PC-9 (cell line): ENCODE data around the gene HSD17B14. TPM values are rescaled to one million over a fixed set of nuclear protein-coding genes. Genes with fewer than 3 reads are reported as not detected.
A peak's percentile ranks its signal among the peaks of the same experiment; 100 is the strongest.

Experiments
- BruUV-seq: library from RNA; stranded (reverse); fragments of 400-500 nt; replicated peaks from 2 replicates; lab custom pipeline; 2021; lab: Mats Ljungman, UMichigan
- CTCF ChIA-PET: fragments of 300-600 bp; sonication (Branson Sonifier 250); formaldehyde crosslinking; loops from one replicate; lab custom pipeline; 2022; ENCODE audit warnings: antibody characterized with exemption; lab: Charles Lee
- POLR2A ChIA-PET: fragments of 300-600 bp; sonication (Branson Sonifier 250); formaldehyde crosslinking; loops from one replicate; lab custom pipeline; 2022; ENCODE audit warnings: antibody characterized with exemption; ENCODE audit not compliant: unreplicated experiment; lab: Charles Lee
- DNase-seq, 2 experiments: peaks; one replicate each; pipeline versions ENCODE4 v3.0.0 to v3.0.0-alpha.2; 2015 to 2022; ENCODE audit warnings: mixed read lengths in 1 of 2
- H2AFZ ChIP-seq: fragments of 200-600 bp; sonication (generic); 2 replicates; pipeline ENCODE4 v1.8.1; 2017; ENCODE audit warnings: antibody characterized with exemption
- H3F3A ChIP-seq: fragments of 200-600 bp; sonication (generic); 2 replicates; pipeline ENCODE4 v1.8.1; 2017; ENCODE audit warnings: antibody characterized with exemption, mild to moderate bottlenecking, low read depth; ENCODE audit not compliant: insufficient read depth
- H3K27ac ChIP-seq: fragments of 200-600 bp; sonication (generic); 2 replicates; pipeline ENCODE4 v1.6.1; 2016; ENCODE audit warnings: mixed run types
- H3K27me3 ChIP-seq: fragments of 200-600 bp; sonication (generic); 2 replicates; pipeline ENCODE4 v1.6.1; 2016; ENCODE audit warnings: low read depth, mixed run types; ENCODE audit not compliant: insufficient read depth
- H3K36me3 ChIP-seq: fragments of 200-600 bp; sonication (generic); 2 replicates; pipeline ENCODE4 v1.6.1; 2016; ENCODE audit warnings: low read depth, mixed run types
- H3K4me1 ChIP-seq: fragments of 200-600 bp; sonication (generic); replicated peaks from 2 replicates; pipeline ENCODE4 v1.6.1; 2016; ENCODE audit warnings: mixed run types; ENCODE audit not compliant: insufficient read depth
- H3K4me2 ChIP-seq: fragments of 200-600 bp; sonication (generic); 2 replicates; pipeline ENCODE4 v1.6.1; 2017; ENCODE audit warnings: mixed run types
- H3K4me3 ChIP-seq: fragments of 200-600 bp; sonication (generic); 2 replicates; pipeline ENCODE4 v1.6.1; 2016; ENCODE audit warnings: mixed run types
- H3K79me2 ChIP-seq: fragments of 200-600 bp; sonication (generic); 2 replicates; pipeline ENCODE4 v1.6.1; 2017; ENCODE audit warnings: low read depth, mixed run types
- H3K9me2 ChIP-seq: fragments of 200-600 bp; sonication (generic); 2 replicates; pipeline ENCODE4 v1.8.1; 2017; ENCODE audit warnings: mild to moderate bottlenecking; ENCODE audit not compliant: insufficient read depth
- H3K9me3 ChIP-seq: fragments of 200-600 bp; sonication (generic); 2 replicates; pipeline ENCODE4 v1.8.1; 2016; ENCODE audit warnings: low read depth; ENCODE audit not compliant: insufficient read depth
- H4K20me1 ChIP-seq: fragments of 200-600 bp; sonication (generic); 2 replicates; pipeline ENCODE4 v1.8.1; 2017; ENCODE audit not compliant: insufficient read depth
- EZH2 ChIP-seq: fragments of 200-600 bp; sonication (generic); IDR thresholded peaks from 2 replicates; pipeline ENCODE4 v1.8.0; 2017; ENCODE audit warnings: antibody characterized with exemption, low read depth
- intact Hi-C: fragments of 100-400 bp; cut with micrococcal nuclease; formaldehyde crosslinking; loops from one replicate; pipeline ENCODE4 v1.10.0; 2022; ENCODE audit not compliant: unreplicated experiment
- total RNA-seq: library from RNA; stranded (reverse); gene quantifications from 2 replicates; pipeline ENCODE4 v1.2.3, GENCODE V29; 2021
- TF ChIP-seq, protein P1 (sequence below): fragments of 200-600 bp; sonication (generic); conservative IDR thresholded peaks from 2 replicates; pipeline ENCODE4 v1.6.1; 2017; ENCODE audit warnings: mixed run types, antibody characterized with exemption, mild to moderate bottlenecking, moderate library complexity

The HSD17B14 gene
- total RNA-seq, 1 experiment from 2014 or later = 20.7 TPM

DNA sequence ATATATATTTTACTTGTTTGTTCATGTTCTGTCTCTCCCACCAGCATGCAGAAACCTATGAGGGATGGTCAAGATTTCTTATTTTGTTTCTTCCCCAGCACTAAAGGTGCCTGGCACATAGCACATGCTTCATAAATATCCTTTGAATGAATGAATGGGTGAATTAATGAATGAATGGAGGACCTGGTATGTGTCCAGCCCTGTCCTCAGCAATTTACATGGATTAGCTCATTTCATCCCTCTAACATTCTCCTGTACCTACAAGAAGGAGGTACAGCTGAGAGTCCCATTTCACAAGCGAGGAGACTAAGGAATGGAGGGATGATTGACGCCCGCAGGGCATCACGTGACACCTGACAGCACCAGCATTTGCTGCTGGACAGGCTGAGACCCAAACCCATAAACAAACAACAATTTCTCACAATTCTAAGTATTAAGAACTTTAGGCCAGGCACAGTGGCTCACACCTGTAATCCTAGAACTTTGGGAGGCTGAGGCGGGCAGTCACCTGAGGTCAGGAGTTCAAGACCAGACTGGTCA, 18.6 kb downstream of the HSD17B14 start:
- Histone ChIP-seq H3K4me3 (no peak overlapping the region), H3K4me1 (peaks cover 17% of the 10 kb centered on the region), H3K79me2 (no peaks in the 10 kb centered on the region), H3K9me3 (no peaks in the 10 kb centered on the region), H3F3A (peaks cover 27% of the 10 kb centered on the region; the same call in 1 of the 2 replicates), H3K27ac (no peak overlapping the region), H3K36me3 (no peaks in the 10 kb centered on the region), H3K4me2 (no peak overlapping the region), H2AFZ (no peak overlapping the region), H3K9me2 (no peaks in the 10 kb centered on the region; the same call in 1 of the 2 replicates), H4K20me1 (no peaks in the 10 kb centered on the region), H3K27me3 (no peaks in the 10 kb centered on the region)
- TF ChIP-seq EZH2 = no peak
- TF ChIP-seq, protein P1, sequence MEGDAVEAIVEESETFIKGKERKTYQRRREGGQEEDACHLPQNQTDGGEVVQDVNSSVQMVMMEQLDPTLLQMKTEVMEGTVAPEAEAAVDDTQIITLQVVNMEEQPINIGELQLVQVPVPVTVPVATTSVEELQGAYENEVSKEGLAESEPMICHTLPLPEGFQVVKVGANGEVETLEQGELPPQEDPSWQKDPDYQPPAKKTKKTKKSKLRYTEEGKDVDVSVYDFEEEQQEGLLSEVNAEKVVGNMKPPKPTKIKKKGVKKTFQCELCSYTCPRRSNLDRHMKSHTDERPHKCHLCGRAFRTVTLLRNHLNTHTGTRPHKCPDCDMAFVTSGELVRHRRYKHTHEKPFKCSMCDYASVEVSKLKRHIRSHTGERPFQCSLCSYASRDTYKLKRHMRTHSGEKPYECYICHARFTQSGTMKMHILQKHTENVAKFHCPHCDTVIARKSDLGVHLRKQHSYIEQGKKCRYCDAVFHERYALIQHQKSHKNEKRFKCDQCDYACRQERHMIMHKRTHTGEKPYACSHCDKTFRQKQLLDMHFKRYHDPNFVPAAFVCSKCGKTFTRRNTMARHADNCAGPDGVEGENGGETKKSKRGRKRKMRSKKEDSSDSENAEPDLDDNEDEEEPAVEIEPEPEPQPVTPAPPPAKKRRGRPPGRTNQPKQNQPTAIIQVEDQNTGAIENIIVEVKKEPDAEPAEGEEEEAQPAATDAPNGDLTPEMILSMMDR = no peak
- DNase-seq = no peak
- no TSS peak for BruUV-seq
- ChIA-PET POLR2A (interaction anchor here (0.6 kb wide), 1 partner anchor 170 kb away, joined by 9 read pairs; no protein-coding TSS in a partner anchor), CTCF (no interaction called here)
- intact Hi-C loops = no loop called here

DNA sequence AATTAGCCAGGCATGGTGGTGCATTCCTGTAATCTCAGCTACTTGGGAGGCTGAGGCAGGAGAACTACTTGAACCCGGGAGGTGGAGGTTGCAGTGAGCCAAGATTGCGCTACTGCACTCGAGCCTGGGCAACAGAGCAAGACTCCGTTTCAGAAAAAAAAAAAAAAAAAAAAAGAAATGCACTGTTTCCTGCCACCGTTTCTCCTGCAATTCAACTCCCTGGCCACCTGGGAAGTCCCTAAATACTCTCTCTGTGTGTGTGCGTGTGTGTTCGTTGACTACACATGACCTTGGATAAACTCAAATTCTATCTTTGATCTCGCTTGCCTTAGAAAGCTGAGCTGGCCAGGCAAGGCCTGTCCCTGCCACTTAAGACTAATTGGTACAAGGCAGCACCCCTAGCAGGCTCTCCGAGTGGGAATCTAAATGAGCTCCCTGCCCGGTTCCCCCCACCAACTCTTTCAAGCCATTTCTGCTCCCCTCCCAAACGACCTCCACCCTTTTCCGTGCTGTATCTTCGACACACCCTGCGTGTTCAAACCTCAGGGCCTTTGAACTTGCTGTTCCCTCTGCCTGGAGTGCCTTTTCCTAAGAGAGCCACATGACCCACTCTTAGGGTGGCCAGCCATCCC, 20.3 kb downstream of the HSD17B14 start:
- no peaks in the 10 kb centered on the region for H3K79me2 ChIP-seq
- H3F3A ChIP-seq = peaks cover 42% of the 10 kb centered on the region; the same call in 1 of the 2 replicates
- TF ChIP-seq, protein P1 = no peak
- no peak for TF ChIP-seq EZH2
- H3K27ac ChIP-seq = no peak overlapping the region
- H3K9me2 ChIP-seq = no peaks in the 10 kb centered on the region
- no peak overlapping the region for H2AFZ ChIP-seq
- H3K36me3 ChIP-seq = no peaks in the 10 kb centered on the region
- no peaks in the 10 kb centered on the region for H3K9me3 ChIP-seq
- no TSS peak for BruUV-seq
- no peaks in the 10 kb centered on the region for H3K27me3 ChIP-seq
- peaks cover 22% of the 10 kb centered on the region for H3K4me1 ChIP-seq
- intact Hi-C loops = no loop called here
- ChIA-PET CTCF (interaction anchor here (0.7 kb wide), 1 partner anchor 20 kb away, joined by 10 read pairs; no protein-coding TSS in a partner anchor), POLR2A (interaction anchor here (0.6 to 0.7 kb wide), 3 partner anchors 11 to 546 kb away, joined by 10 to 51 read pairs (median 20); partner anchors contain the start of gene TEAD2)
- H3K4me2 ChIP-seq = no peak overlapping the region
- peak; percentile 31 to 54 for DNase-seq
- no peaks in the 10 kb centered on the region for H4K20me1 ChIP-seq
- H3K4me3 ChIP-seq = no peak overlapping the region

DNA sequence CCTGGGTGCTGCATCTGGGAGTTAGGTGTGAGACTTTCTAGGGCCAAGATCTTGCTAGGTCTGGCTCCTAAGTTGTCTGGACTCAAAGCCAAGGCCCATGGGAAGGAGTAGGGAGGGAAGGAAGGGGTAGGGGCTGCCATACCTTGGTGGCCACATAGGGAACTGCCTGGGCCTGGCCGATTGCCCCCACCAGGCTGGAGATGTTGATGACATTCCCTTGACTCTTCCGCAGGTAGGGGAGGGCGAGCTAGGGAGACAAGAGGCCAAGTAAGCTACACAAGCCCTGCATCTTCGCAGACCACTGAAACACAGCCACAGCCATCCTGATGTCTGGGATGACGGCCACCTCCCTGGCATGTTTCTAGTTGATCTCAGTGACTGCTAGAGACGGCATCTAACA, 21.4 kb downstream of the HSD17B14 start:
- Histone ChIP-seq H3K27me3 (no peaks in the 10 kb centered on the region), H3F3A (peaks cover 48% of the 10 kb centered on the region; the same call in 1 of the 2 replicates), H3K36me3 (no peaks in the 10 kb centered on the region), H3K79me2 (no peaks in the 10 kb centered on the region), H3K4me1 (peaks cover 24% of the 10 kb centered on the region), H3K9me2 (no peaks in the 10 kb centered on the region), H3K4me3 (no peak overlapping the region), H2AFZ (no peak overlapping the region), H3K27ac (no peak overlapping the region), H3K9me3 (no peaks in the 10 kb centered on the region), H4K20me1 (no peaks in the 10 kb centered on the region), H3K4me2 (no peak overlapping the region)
- DNase-seq = no peak
- ChIA-PET POLR2A (no interaction called here), CTCF (interaction anchor here (0.6 to 0.8 kb wide), 2 partner anchors 9 to 13 kb away, joined by 3 read pairs; no protein-coding TSS in a partner anchor)
- intact Hi-C loops = no loop called here
- no TSS peak for BruUV-seq
- TF ChIP-seq, protein P1 = no peak
- TF ChIP-seq EZH2 = no peak
